ENCODE measurements around the gene MOB2. TPM values are rescaled to one million over a fixed set of nuclear protein-coding genes. Genes with fewer than 3 reads are reported as not detected.

The MOB2 gene
- total RNA-seq, 2 experiments from 2014 or later = 37.0 to 38.3 TPM

GRCh38 chr11:1444321-1444720 lies 42.3 kb downstream of the MOB2 start:
- POLR2A ChIA-PET = no interaction called here
- no peak overlapping the region for H3K27ac Mint-ChIP-seq

DNA sequence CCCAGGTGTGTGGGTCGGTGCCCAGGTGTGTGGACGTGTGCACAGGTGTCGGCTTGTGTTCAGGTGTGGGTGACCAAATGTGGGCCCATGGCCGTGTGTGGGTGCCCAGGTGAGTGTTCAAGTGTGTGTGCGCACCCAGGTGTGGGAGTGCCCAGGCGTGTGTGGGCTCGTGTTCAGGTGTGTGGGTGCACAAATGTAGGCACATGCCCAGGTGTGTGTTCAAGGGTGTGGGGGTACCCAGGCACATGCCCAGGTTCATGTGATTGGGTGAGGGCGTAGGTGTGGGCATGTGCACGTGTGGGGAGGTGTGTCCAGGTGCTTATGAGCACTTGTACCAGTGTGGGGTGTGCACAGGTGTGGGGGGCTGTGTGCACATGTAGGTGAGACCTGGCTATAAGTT lies 42.8 kb downstream of the MOB2 start:
- Histone ChIP-seq H3K27me3 (ENCODE audit: control insufficient read depth in 1 of 2, insufficient read depth in 2 of 2, low read length in 2 of 2) (no peaks in the 10 kb centered on the region), H3K4me1 (ENCODE audit: insufficient read depth, low read length) (peaks cover 2% of the 10 kb centered on the region), H3K36me3 (ENCODE audit: insufficient read depth, low read length) (no peaks in the 10 kb centered on the region), H3K4me3 (ENCODE audit: low read length) (no peak overlapping the region), H3K27ac (ENCODE audit: low read depth in 1 of 2, low read length in 2 of 2) (no peak overlapping the region), H3K9me3 (ENCODE audit: control insufficient read depth in 1 of 2, insufficient read depth in 1 of 2, low read length in 2 of 2) (peaks cover 0 to 4% of the 10 kb centered on the region in 2 experiments)
- POLR2A ChIA-PET = no interaction called here
- ATAC-seq (ENCODE audit: poor library complexity) (no peak), DNase-seq (no peak)
- CTCF ChIA-PET = no interaction called here
- no peak overlapping the region for H3K27ac Mint-ChIP-seq
- H3K4me1 Mint-ChIP-seq (ENCODE audit: low read depth) = no peaks in the 10 kb centered on the region
- H3K36me3 Mint-ChIP-seq (ENCODE audit: low read depth) = no peaks in the 10 kb centered on the region
- no peaks in the 10 kb centered on the region for H3K9me3 Mint-ChIP-seq
- intact Hi-C loops (cut with DNase I, micrococcal nuclease) = no loop called here
- TF ChIP-seq, protein P1, sequence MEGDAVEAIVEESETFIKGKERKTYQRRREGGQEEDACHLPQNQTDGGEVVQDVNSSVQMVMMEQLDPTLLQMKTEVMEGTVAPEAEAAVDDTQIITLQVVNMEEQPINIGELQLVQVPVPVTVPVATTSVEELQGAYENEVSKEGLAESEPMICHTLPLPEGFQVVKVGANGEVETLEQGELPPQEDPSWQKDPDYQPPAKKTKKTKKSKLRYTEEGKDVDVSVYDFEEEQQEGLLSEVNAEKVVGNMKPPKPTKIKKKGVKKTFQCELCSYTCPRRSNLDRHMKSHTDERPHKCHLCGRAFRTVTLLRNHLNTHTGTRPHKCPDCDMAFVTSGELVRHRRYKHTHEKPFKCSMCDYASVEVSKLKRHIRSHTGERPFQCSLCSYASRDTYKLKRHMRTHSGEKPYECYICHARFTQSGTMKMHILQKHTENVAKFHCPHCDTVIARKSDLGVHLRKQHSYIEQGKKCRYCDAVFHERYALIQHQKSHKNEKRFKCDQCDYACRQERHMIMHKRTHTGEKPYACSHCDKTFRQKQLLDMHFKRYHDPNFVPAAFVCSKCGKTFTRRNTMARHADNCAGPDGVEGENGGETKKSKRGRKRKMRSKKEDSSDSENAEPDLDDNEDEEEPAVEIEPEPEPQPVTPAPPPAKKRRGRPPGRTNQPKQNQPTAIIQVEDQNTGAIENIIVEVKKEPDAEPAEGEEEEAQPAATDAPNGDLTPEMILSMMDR (IDR thresholded peaks at IDR 0.05) = no peak
- H3K27me3 Mint-ChIP-seq = no peaks in the 10 kb centered on the region
- H3K4me3 Mint-ChIP-seq = no peak overlapping the region

More at GRCh38 chr11:1444321-1444720, 42.3 kb downstream of the MOB2 start:
- Mint-ChIP-seq H3K36me3 (ENCODE audit: low read depth) (no peaks in the 10 kb centered on the region), H3K9me3 (no peaks in the 10 kb centered on the region), H3K4me1 (ENCODE audit: low read depth) (no peaks in the 10 kb centered on the region), H3K27me3 (no peaks in the 10 kb centered on the region), H3K4me3 (no peak overlapping the region)
- peaks cover 0 to 4% of the 10 kb centered on the region in 2 experiments for H3K9me3 ChIP-seq (ENCODE audit: control insufficient read depth in 1 of 2, insufficient read depth in 1 of 2, low read length in 2 of 2)
- intact Hi-C loops (cut with DNase I, micrococcal nuclease) = no loop called here
- TF ChIP-seq, protein P1 (IDR thresholded peaks at IDR 0.05) = no peak
- no peaks in the 10 kb centered on the region for H3K27me3 ChIP-seq (ENCODE audit: control insufficient read depth in 1 of 2, insufficient read depth in 2 of 2, low read length in 2 of 2)
- CTCF ChIA-PET = no interaction called here
- DNase-seq (no peak), ATAC-seq (ENCODE audit: poor library complexity) (no peak)
- no peak overlapping the region for H3K27ac ChIP-seq (ENCODE audit: low read depth in 1 of 2, low read length in 2 of 2)
- peaks cover 2% of the 10 kb centered on the region for H3K4me1 ChIP-seq (ENCODE audit: insufficient read depth, low read length)
- no peaks in the 10 kb centered on the region for H3K36me3 ChIP-seq (ENCODE audit: insufficient read depth, low read length)
- no peak overlapping the region for H3K4me3 ChIP-seq (ENCODE audit: low read length)

DNA sequence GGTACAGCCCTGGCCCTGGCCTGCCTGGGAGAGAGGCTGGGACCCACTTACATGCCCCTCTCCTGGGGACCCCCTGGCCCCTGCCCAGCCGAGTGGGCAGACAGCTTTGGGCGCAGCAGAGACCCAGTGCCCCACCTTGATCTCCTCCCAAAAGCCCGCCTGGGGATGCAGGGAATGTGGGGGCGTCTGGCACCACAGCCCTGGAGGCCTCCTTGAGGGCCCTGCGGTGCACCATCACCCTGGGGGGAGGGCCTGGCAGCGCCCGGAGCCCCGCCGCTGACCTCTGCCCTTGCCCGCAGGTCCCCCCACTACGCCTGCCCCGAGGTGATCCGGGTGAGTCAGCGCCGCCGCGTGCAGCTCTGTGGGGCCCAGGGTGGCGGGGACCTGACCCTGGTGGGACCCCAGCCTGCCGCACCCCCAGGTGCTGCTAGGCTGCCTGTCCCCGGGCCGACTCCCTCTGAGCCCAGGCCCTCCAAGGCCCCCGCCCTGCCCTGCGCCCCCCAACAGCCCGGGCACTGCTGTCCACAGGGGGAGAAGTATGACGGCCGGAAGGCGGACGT lies 43.7 kb downstream of the MOB2 start:
- TF ChIP-seq, protein P1 (IDR thresholded peaks at IDR 0.05) = no peak
- no peaks in the 10 kb centered on the region for H3K36me3 Mint-ChIP-seq (ENCODE audit: low read depth)
- POLR2A ChIA-PET = no interaction called here
- no peak overlapping the region for H3K27ac Mint-ChIP-seq
- Histone ChIP-seq H3K4me3 (ENCODE audit: low read length) (no peak overlapping the region), H3K4me1 (ENCODE audit: insufficient read depth, low read length) (no peaks in the 10 kb centered on the region), H3K36me3 (ENCODE audit: insufficient read depth, low read length) (no peaks in the 10 kb centered on the region), H3K27me3 (ENCODE audit: control insufficient read depth in 1 of 2, insufficient read depth in 2 of 2, low read length in 2 of 2) (no peaks in the 10 kb centered on the region), H3K27ac (ENCODE audit: low read depth in 1 of 2, low read length in 2 of 2) (no peak overlapping the region), H3K9me3 (ENCODE audit: control insufficient read depth in 1 of 2, insufficient read depth in 1 of 2, low read length in 2 of 2) (peaks cover 0 to 4% of the 10 kb centered on the region in 2 experiments)
- no peak for DNase-seq
- H3K4me1 Mint-ChIP-seq (ENCODE audit: low read depth) = no peaks in the 10 kb centered on the region
- no peak for ATAC-seq (ENCODE audit: poor library complexity)
- H3K27me3 Mint-ChIP-seq = peaks cover 3% of the 10 kb centered on the region
- intact Hi-C loops (cut with DNase I, micrococcal nuclease) = no loop called here
- CTCF ChIA-PET = no interaction called here
- H3K9me3 Mint-ChIP-seq = no peaks in the 10 kb centered on the region
- no peak overlapping the region for H3K4me3 Mint-ChIP-seq
